HCT116 (cell line): ENCODE results near the gene ABRACL. TPM values are rescaled to one million over a fixed set of nuclear protein-coding genes. Genes with fewer than 3 reads are reported as not detected.

ENCODE experiments used
- ATAC-seq: fragments of 200-7000 bp; cut with Tn5 transposase; 2 replicates; pipeline ENCODE4 v1.9.1; 2020; ENCODE audit warnings: mild to moderate bottlenecking, moderate library complexity
- BruUV-seq: library from RNA; stranded (reverse); fragments of 400-500 nt; replicated peaks from 2 replicates; lab custom pipeline; 2021; lab: Mats Ljungman, UMichigan
- CTCF ChIA-PET: fragments of 300-600 bp; sonication (Branson Sonifier 250); formaldehyde crosslinking; loops from one replicate; lab custom pipeline; 2021; ENCODE audit warnings: antibody characterized with exemption; lab: Charles Lee
- POLR2A ChIA-PET: fragments of 300-600, 350-600 bp; sonication (Branson Sonifier 250); formaldehyde crosslinking; loops from one replicate; lab custom pipeline; 2021; ENCODE audit warnings: antibody characterized with exemption; lab: Charles Lee
- RAD21 ChIA-PET, 2 experiments: fragments of 300-600 bp; sonication (Branson Sonifier 250); formaldehyde crosslinking; loops; one replicate each; lab custom pipeline; 2023; ENCODE audit warnings: low total read pairs in 2 of 2; ENCODE audit not compliant: uncharacterized antibody in 2 of 2, unreplicated experiment in 2 of 2, low non-redundant PET in 1 of 2; lab: Charles Lee
- DNase-seq: peaks from one replicate; pipeline ENCODE4 v3.0.0-alpha.2; 2010; ENCODE audit warnings: low read depth, low spot score
- H2AFZ ChIP-seq: fragments of 200-600 bp; shearing (Covaris generic), sonication (generic); 2 replicates; pipeline ENCODE4 v1.6.1; 2017; ENCODE audit warnings: low read depth, mixed run types, mixed read lengths, antibody characterized with exemption, low read length; ENCODE audit not compliant: poor library complexity, severe bottlenecking
- H3K27ac ChIP-seq: 2 replicates; pipeline ENCODE4 v1.5.1; 2012; ENCODE audit warnings: low read depth, low read length
- H3K27me3 ChIP-seq: fragments of 200-600 bp; sonication (generic); 2 replicates; pipeline ENCODE4 v1.6.1; 2016; ENCODE audit warnings: mixed run types, low read length, mixed read lengths; ENCODE audit not compliant: insufficient read depth
- H3K36me3 ChIP-seq, 2 experiments: fragments of 200-500 bp in 1 of 2; fragments of 200-600 bp in 1 of 2; sonication (Bioruptor generic) in 1 of 2; sonication (generic) in 1 of 2; 2 replicates each; pipeline versions ENCODE4 v1.5.1 to v1.6.1; 2014 to 2016; ENCODE audit warnings: low read length in 2 of 2, inconsistent platforms in 1 of 2, mixed read lengths in 1 of 2, mixed run types in 1 of 2; ENCODE audit not compliant: insufficient read depth in 2 of 2, control insufficient read depth in 1 of 2
- H3K4me1 ChIP-seq, 2 experiments: fragments of 200-600 bp in 1 of 2; sonication (generic) in 1 of 2; 2 replicates each; pipeline versions ENCODE4 v1.5.1 to v1.6.1; 2012 to 2017; ENCODE audit warnings: low read length in 2 of 2, inconsistent platforms in 1 of 2, mild to moderate bottlenecking in 1 of 2, mixed read lengths in 1 of 2, mixed run types in 1 of 2, moderate library complexity in 1 of 2; ENCODE audit not compliant: insufficient read depth in 2 of 2, control insufficient read depth in 1 of 2
- H3K4me2 ChIP-seq: fragments of 200-600 bp; sonication (generic); 2 replicates; pipeline ENCODE4 v1.6.1; 2017; ENCODE audit warnings: mixed run types, low read length, mixed read lengths
- H3K4me3 ChIP-seq, 2 experiments: fragments of 200-600 bp in 1 of 2; sonication (generic) in 1 of 2; replicated peaks in 1 of 2; 2 replicates each; pipeline ENCODE4 v1.5.1; 2011 to 2016; ENCODE audit warnings: low read length in 2 of 2, control low read depth in 1 of 2, low read depth in 1 of 2, mild to moderate bottlenecking in 1 of 2, mixed read lengths in 1 of 2, mixed run types in 1 of 2
- H3K79me2 ChIP-seq: fragments of 200-600 bp; sonication (generic); 2 replicates; pipeline ENCODE4 v1.6.1; 2017; ENCODE audit warnings: mild to moderate bottlenecking, mixed run types, low read length, moderate library complexity, mixed read lengths; ENCODE audit not compliant: insufficient read depth
- H3K9ac ChIP-seq: fragments of 200-600 bp; sonication (generic); 2 replicates; pipeline ENCODE4 v1.6.1; 2016; ENCODE audit warnings: low read length, mixed read lengths
- H3K9me2 ChIP-seq: fragments of 200-600 bp; sonication (generic), shearing (Covaris generic); 2 replicates; pipeline ENCODE4 v1.6.1; 2017; ENCODE audit warnings: mixed run types, mild to moderate bottlenecking, moderate library complexity; ENCODE audit not compliant: insufficient read depth
- H3K9me3 ChIP-seq, 2 experiments: fragments of 200-500 bp in 1 of 2; fragments of 200-600 bp in 1 of 2; sonication (Bioruptor generic) in 1 of 2; sonication (generic) in 1 of 2; 2 replicates each; pipeline ENCODE4 v1.6.1; 2014 to 2017; ENCODE audit warnings: low read length in 2 of 2, mixed read lengths in 2 of 2, inconsistent platforms in 1 of 2, low read depth in 1 of 2, mild to moderate bottlenecking in 1 of 2, mixed run types in 1 of 2, moderate library complexity in 1 of 2; ENCODE audit not compliant: control insufficient read depth in 1 of 2, insufficient read depth in 1 of 2
- H4K20me1 ChIP-seq: fragments of 200-600 bp; sonication (generic), shearing (Covaris generic); 2 replicates; pipeline ENCODE4 v1.6.1; 2017; ENCODE audit warnings: mixed run types, mild to moderate bottlenecking, moderate library complexity; ENCODE audit not compliant: insufficient read depth
- ATF3 ChIP-seq: IDR thresholded peaks from 2 replicates; pipeline ENCODE4 v1.6.1; 2012
- CBX3 ChIP-seq: IDR thresholded peaks from 2 replicates; pipeline ENCODE4 v1.6.1; 2012; ENCODE audit warnings: low read depth
- CEBPB ChIP-seq: IDR thresholded peaks from 2 replicates; pipeline ENCODE4 v1.6.1; 2012; ENCODE audit warnings: low read depth
- ELF1 ChIP-seq: IDR thresholded peaks from 2 replicates; pipeline ENCODE4 v1.6.1; 2012; ENCODE audit warnings: low read depth, borderline replicate concordance
- EZH2 ChIP-seq: fragments of 200-600 bp; sonication (generic); IDR thresholded peaks from 2 replicates; pipeline ENCODE4 v1.6.1; 2017; ENCODE audit warnings: antibody characterized with exemption, mixed run types
- EZH2phosphoT487 ChIP-seq: fragments of 200-600 bp; IDR thresholded peaks from 2 replicates; pipeline ENCODE4 v1.6.1; 2018; ENCODE audit warnings: antibody characterized with exemption, borderline replicate concordance
- FOSL1 ChIP-seq: IDR thresholded peaks from 2 replicates; pipeline ENCODE4 v1.6.1; 2012; ENCODE audit warnings: low read depth
- JUND ChIP-seq: IDR thresholded peaks from 2 replicates; pipeline ENCODE4 v1.6.1; 2012
- MAX ChIP-seq: IDR thresholded peaks from 2 replicates; pipeline ENCODE4 v1.6.1; 2012
- POLR2A ChIP-seq: IDR thresholded peaks from 2 replicates; pipeline ENCODE4 v1.7.0; 2011; ENCODE audit warnings: borderline replicate concordance; ENCODE audit not compliant: insufficient read depth, insufficient read length; ENCODE audit errors: extremely low read depth
- RAD21 ChIP-seq: IDR thresholded peaks from 2 replicates; pipeline ENCODE4 v1.6.1; 2012; ENCODE audit warnings: low read depth, mild to moderate bottlenecking
- SP1 ChIP-seq: IDR thresholded peaks from 2 replicates; pipeline ENCODE4 v1.6.1; 2012; ENCODE audit warnings: low read depth
- SRF ChIP-seq: IDR thresholded peaks from 2 replicates; pipeline ENCODE4 v1.6.1; 2012; ENCODE audit warnings: low read depth
- TCF7L2 ChIP-seq: IDR thresholded peaks from 2 replicates; pipeline ENCODE4 v1.7.0; 2011; ENCODE audit warnings: borderline replicate concordance, inconsistent platforms; ENCODE audit not compliant: insufficient read depth, insufficient read length; ENCODE audit errors: extremely low read depth
- YY1 ChIP-seq: IDR thresholded peaks from 2 replicates; pipeline ENCODE4 v1.6.1; 2011; ENCODE audit warnings: low read length, low read depth, moderate library complexity, mild to moderate bottlenecking; ENCODE audit not compliant: insufficient replicate concordance; ENCODE audit errors: extremely low read depth
- ZBTB33 ChIP-seq: IDR thresholded peaks from 2 replicates; pipeline ENCODE4 v1.6.1; 2011; ENCODE audit warnings: mild to moderate bottlenecking, low read length, moderate library complexity; ENCODE audit not compliant: insufficient replicate concordance; ENCODE audit errors: extremely low read depth
- ZFX ChIP-seq: fragments of 450-650 bp; IDR thresholded peaks from 2 replicates; pipeline ENCODE4 v1.6.1; 2017
- ZNF274 ChIP-seq: fragments of 200-500 bp; sonication (Bioruptor generic); IDR thresholded peaks from 2 replicates; pipeline ENCODE4 v1.6.1; 2014; ENCODE audit warnings: mild to moderate bottlenecking, low read depth, low read length, inconsistent platforms
- intact Hi-C: fragments of 100-400 bp; cut with micrococcal nuclease; formaldehyde crosslinking; loops from 2 replicates; pipeline ENCODE4 v1.10.0; 2022
- total RNA-seq: library from RNA; stranded (reverse); gene quantifications from one replicate; pipeline ENCODE4 v1.2.1, GENCODE V29; 2021; ENCODE audit not compliant: unreplicated experiment

The ABRACL gene
- total RNA-seq, 1 experiment from 2014 or later: 47.4 TPM

- H2AFZ ChIP-seq: no peak overlapping the region
- no peak for ATAC-seq
- no peaks in the 10 kb centered on the region for H3K27me3 ChIP-seq
- no peak overlapping the region for H3K4me3 ChIP-seq
- POLR2A ChIA-PET: no interaction called here
- no peaks in the 10 kb centered on the region for H4K20me1 ChIP-seq
- RAD21 ChIA-PET: no interaction called here
- H3K79me2 ChIP-seq: no peaks in the 10 kb centered on the region
- TF ChIP-seq CEBPB: no peak
- TF ChIP-seq SP1: no peak
- no peak for TF ChIP-seq TCF7L2
- no peak for TF ChIP-seq ZFX
- TF ChIP-seq ZBTB33: no peak
- no peak for TF ChIP-seq POLR2A
- TF ChIP-seq EZH2phosphoT487: no peak
- TF ChIP-seq ATF3: no peak
- no peak for TF ChIP-seq RAD21
- no peak for TF ChIP-seq JUND
- no peak for TF ChIP-seq ELF1
- no peak for TF ChIP-seq MAX
- no peak for TF ChIP-seq SRF
- TF ChIP-seq ZNF274: no peak
- no peak for TF ChIP-seq EZH2
- TF ChIP-seq YY1: no peak
- no peak for TF ChIP-seq FOSL1
- no peak for TF ChIP-seq CBX3
- H3K4me1 ChIP-seq: peaks cover 0 to 3% of the 10 kb centered on the region in 2 experiments; a peak in 1 of 4 replicates
- H3K4me2 ChIP-seq: no peak overlapping the region
- H3K36me3 ChIP-seq: peaks cover 0 to 7% of the 10 kb centered on the region in 2 experiments; a peak in 1 of 4 replicates
- intact Hi-C loops: no loop called here
- H3K9me2 ChIP-seq: no peaks in the 10 kb centered on the region
- no peaks in the 10 kb centered on the region for H3K9me3 ChIP-seq
- H3K27ac ChIP-seq: no peak overlapping the region
- no TSS peak for BruUV-seq
- DNase-seq: no peak
- no peak overlapping the region for H3K9ac ChIP-seq
- CTCF ChIA-PET: no interaction called here
Measured at GRCh38 chr6:139037490-139037889, 8.9 kb downstream of the ABRACL start.
